SH-SY5Y (cell line): Measurements from ENCODE around the gene SLC39A11.

Experiments used
- GATA2 ChIP-seq: IDR thresholded peaks from 2 replicates; pipeline ENCODE4 v1.6.1; 2011; ENCODE audit warnings: mild to moderate bottlenecking, low read depth, low read length
- GATA3 ChIP-seq: IDR thresholded peaks from 2 replicates; pipeline ENCODE4 v1.6.1; 2011; ENCODE audit warnings: low read depth, mild to moderate bottlenecking, low read length, moderate library complexity

GRCh38 chr17:72962106-72962505 lies 130.4 kb downstream of the SLC39A11 start:
- TF ChIP-seq GATA3 (no peak), GATA2 (no peak)
